ENCODE measurements around the gene POTEH.
"Not testable (repeated sequence)": the region's sequence is repeated elsewhere in the genome, so short reads cannot be mapped to it uniquely, and the experiment has no call there.

Gene POTEH

GRCh38 chr22:15729209-15729917 lies 39.5 kb downstream of the POTEH start:
- H2BK120ac ChIP-seq (ENCODE audit: low read depth, low read length); H3K27ac ChIP-seq (replicated peaks; ENCODE audit: low read length); H2AFZ ChIP-seq (ENCODE audit: low read length); H2BK12ac ChIP-seq (ENCODE audit: low read length); H3K36me3 ChIP-seq (replicated peaks in 1 of 2; ENCODE audit: control insufficient read depth in 2 of 2, insufficient read depth in 2 of 2, low read length in 2 of 2); H3K18ac ChIP-seq (ENCODE audit: low read length); H4K8ac ChIP-seq (ENCODE audit: low read depth, low read length); H3K23ac ChIP-seq (ENCODE audit: low read depth, low read length, poor library complexity); H3K27me3 ChIP-seq (ENCODE audit: control insufficient read depth in 3 of 3, insufficient read depth in 3 of 3, low read depth in 1 of 3, low read length in 3 of 3); H2BK5ac ChIP-seq (ENCODE audit: low read length); DNase-seq (ENCODE audit: low spot score); H4K91ac ChIP-seq (ENCODE audit: low read depth, low read length, poor library complexity); H3K4me1 ChIP-seq (ENCODE audit: control insufficient read depth in 2 of 2, insufficient read depth in 1 of 2, low read depth in 1 of 2, low read length in 2 of 2); H2AK5ac ChIP-seq (ENCODE audit: low read depth, low read length); H3K4me3 ChIP-seq (ENCODE audit: low read length in 2 of 2); H3K4ac ChIP-seq (ENCODE audit: low read length); H3K4me2 ChIP-seq (ENCODE audit: insufficient read depth, low read length, poor library complexity, severe bottlenecking); H3K9me3 ChIP-seq (replicated peaks in 1 of 2; ENCODE audit: control insufficient read depth in 2 of 2, insufficient read depth in 1 of 2, low read depth in 1 of 2, low read length in 2 of 2); H3K79me1 ChIP-seq (ENCODE audit: low read depth, low read length); H3K14ac ChIP-seq (ENCODE audit: low read length); H2BK15ac ChIP-seq (ENCODE audit: low read length); H3K9ac ChIP-seq (ENCODE audit: low read depth, low read length, poor library complexity): not testable (repeated sequence)
- WGBS, 2 donors (ENCODE audit: extremely low coverage in 2 of 2, insufficient read length in 2 of 2, insufficient replicate concordance in 1 of 2), result no CpG with 5 or more reads among the region's 19 CpGs

GRCh38 chr22:15731023-15731422 lies 41.2 kb downstream of the POTEH start:
- not testable (repeated sequence) for H3K4ac ChIP-seq (ENCODE audit: low read length)

GRCh38 chr22:15734411-15734810 lies 44.6 kb downstream of the POTEH start:
- DNase-seq (ENCODE audit: low spot score); H3K36me3 ChIP-seq (replicated peaks in 1 of 2; ENCODE audit: control insufficient read depth in 2 of 2, insufficient read depth in 2 of 2, low read length in 2 of 2); H3K9ac ChIP-seq (ENCODE audit: low read depth, low read length, poor library complexity); H4K91ac ChIP-seq (ENCODE audit: low read depth, low read length, poor library complexity); H2BK15ac ChIP-seq (ENCODE audit: low read length); H3K4me2 ChIP-seq (ENCODE audit: insufficient read depth, low read length, poor library complexity, severe bottlenecking); H3K27ac ChIP-seq (replicated peaks; ENCODE audit: low read length); H2AK5ac ChIP-seq (ENCODE audit: low read depth, low read length); H3K4me1 ChIP-seq (ENCODE audit: control insufficient read depth in 2 of 2, insufficient read depth in 1 of 2, low read depth in 1 of 2, low read length in 2 of 2); H2AFZ ChIP-seq (ENCODE audit: low read length); H2BK5ac ChIP-seq (ENCODE audit: low read length); H3K4ac ChIP-seq (ENCODE audit: low read length); H3K23ac ChIP-seq (ENCODE audit: low read depth, low read length, poor library complexity); H3K18ac ChIP-seq (ENCODE audit: low read length); H3K9me3 ChIP-seq (replicated peaks in 1 of 2; ENCODE audit: control insufficient read depth in 2 of 2, insufficient read depth in 1 of 2, low read depth in 1 of 2, low read length in 2 of 2); H3K79me1 ChIP-seq (ENCODE audit: low read depth, low read length); H3K27me3 ChIP-seq (ENCODE audit: control insufficient read depth in 3 of 3, insufficient read depth in 3 of 3, low read depth in 1 of 3, low read length in 3 of 3); H3K14ac ChIP-seq (ENCODE audit: low read length); H4K8ac ChIP-seq (ENCODE audit: low read depth, low read length); H2BK12ac ChIP-seq (ENCODE audit: low read length); H2BK120ac ChIP-seq (ENCODE audit: low read depth, low read length); H3K4me3 ChIP-seq (ENCODE audit: low read length in 2 of 2): not testable (repeated sequence)
- no CpG with 5 or more reads among the region's 6 CpGs for WGBS, 2 donors (ENCODE audit: extremely low coverage in 2 of 2, insufficient read length in 2 of 2, insufficient replicate concordance in 1 of 2)

More at GRCh38 chr22:15731023-15731422, 41.2 kb downstream of the POTEH start:
- H3K79me1 ChIP-seq (ENCODE audit: low read depth, low read length); H3K36me3 ChIP-seq (replicated peaks in 1 of 2; ENCODE audit: control insufficient read depth in 2 of 2, insufficient read depth in 2 of 2, low read length in 2 of 2); H2AK5ac ChIP-seq (ENCODE audit: low read depth, low read length); DNase-seq (ENCODE audit: low spot score); H2BK12ac ChIP-seq (ENCODE audit: low read length); H3K27me3 ChIP-seq (ENCODE audit: control insufficient read depth in 3 of 3, insufficient read depth in 3 of 3, low read depth in 1 of 3, low read length in 3 of 3); H3K4me2 ChIP-seq (ENCODE audit: insufficient read depth, low read length, poor library complexity, severe bottlenecking); H3K9ac ChIP-seq (ENCODE audit: low read depth, low read length, poor library complexity); H2AFZ ChIP-seq (ENCODE audit: low read length); H3K18ac ChIP-seq (ENCODE audit: low read length); H4K8ac ChIP-seq (ENCODE audit: low read depth, low read length); H3K27ac ChIP-seq (replicated peaks; ENCODE audit: low read length); H2BK120ac ChIP-seq (ENCODE audit: low read depth, low read length); H3K9me3 ChIP-seq (replicated peaks in 1 of 2; ENCODE audit: control insufficient read depth in 2 of 2, insufficient read depth in 1 of 2, low read depth in 1 of 2, low read length in 2 of 2); H3K23ac ChIP-seq (ENCODE audit: low read depth, low read length, poor library complexity); H2BK5ac ChIP-seq (ENCODE audit: low read length); H3K14ac ChIP-seq (ENCODE audit: low read length); H4K91ac ChIP-seq (ENCODE audit: low read depth, low read length, poor library complexity); H3K4me1 ChIP-seq (ENCODE audit: control insufficient read depth in 2 of 2, insufficient read depth in 1 of 2, low read depth in 1 of 2, low read length in 2 of 2); H2BK15ac ChIP-seq (ENCODE audit: low read length); H3K4me3 ChIP-seq (ENCODE audit: low read length in 2 of 2): not testable (repeated sequence)
- WGBS, 2 donors (ENCODE audit: extremely low coverage in 2 of 2, insufficient read length in 2 of 2, insufficient replicate concordance in 1 of 2), result no CpG with 5 or more reads among the region's 8 CpGs

- not testable (repeated sequence) for H4K91ac ChIP-seq (ENCODE audit: low read depth, low read length, poor library complexity); H3K23ac ChIP-seq (ENCODE audit: low read depth, low read length, poor library complexity); H2BK120ac ChIP-seq (ENCODE audit: low read depth, low read length); H3K27ac ChIP-seq (replicated peaks; ENCODE audit: low read length); H3K4me2 ChIP-seq (ENCODE audit: insufficient read depth, low read length, poor library complexity, severe bottlenecking); H3K36me3 ChIP-seq (replicated peaks in 1 of 2; ENCODE audit: control insufficient read depth in 2 of 2, insufficient read depth in 2 of 2, low read length in 2 of 2); DNase-seq (ENCODE audit: low spot score); H2AK5ac ChIP-seq (ENCODE audit: low read depth, low read length); H3K27me3 ChIP-seq (ENCODE audit: control insufficient read depth in 3 of 3, insufficient read depth in 3 of 3, low read depth in 1 of 3, low read length in 3 of 3); H3K9ac ChIP-seq (ENCODE audit: low read depth, low read length, poor library complexity); H4K8ac ChIP-seq (ENCODE audit: low read depth, low read length); H2BK15ac ChIP-seq (ENCODE audit: low read length); H3K79me1 ChIP-seq (ENCODE audit: low read depth, low read length); H3K4me3 ChIP-seq (ENCODE audit: low read length in 2 of 2); H3K18ac ChIP-seq (ENCODE audit: low read length); H3K9me3 ChIP-seq (replicated peaks in 1 of 2; ENCODE audit: control insufficient read depth in 2 of 2, insufficient read depth in 1 of 2, low read depth in 1 of 2, low read length in 2 of 2); H3K14ac ChIP-seq (ENCODE audit: low read length); H3K4ac ChIP-seq (ENCODE audit: low read length); H2BK5ac ChIP-seq (ENCODE audit: low read length); H3K4me1 ChIP-seq (ENCODE audit: control insufficient read depth in 2 of 2, insufficient read depth in 1 of 2, low read depth in 1 of 2, low read length in 2 of 2); H2BK12ac ChIP-seq (ENCODE audit: low read length); H2AFZ ChIP-seq (ENCODE audit: low read length)
- no CpG with 5 or more reads among the region's 10 CpGs for WGBS, 2 donors (ENCODE audit: extremely low coverage in 2 of 2, insufficient read length in 2 of 2, insufficient replicate concordance in 1 of 2)
These were observed 48.5 kb downstream of the POTEH start for GRCh38 chr22:15738157-15738908.

Measured in neuronal stem cell (in vitro differentiated cells).